B cell (primary cell): ENCODE measurements around the gene CD68. TPM values are rescaled to one million over a fixed set of nuclear protein-coding genes. Genes with fewer than 3 reads are reported as not detected.
A peak's percentile ranks its signal among the peaks of the same experiment; 100 is the strongest.

Experiments used
- ATAC-seq: fragments of 200-7000 bp; cut with Tn5 transposase; one replicate; pipeline ENCODE4 v1.10.0; 2021; ENCODE audit warnings: low read depth, mild to moderate bottlenecking, moderate number of reproducible peaks, moderate library complexity
- CTCF ChIA-PET: fragments of 350-600 bp; sonication (Branson Sonifier 250); formaldehyde crosslinking; loops from one replicate; lab custom pipeline; 2021; ENCODE audit warnings: antibody characterized with exemption, inconsistent platforms; lab: Charles Lee
- POLR2A ChIA-PET: fragments of 350-600 bp; sonication (Branson Sonifier 250); formaldehyde crosslinking; loops from one replicate; lab custom pipeline; 2021; ENCODE audit warnings: antibody characterized with exemption; lab: Charles Lee
- DNase-seq: peaks from one replicate; pipeline ENCODE4 v3.0.0; 2013
- H2AFZ ChIP-seq: 2 replicates; pipeline ENCODE4 v1.6.1; 2012; ENCODE audit warnings: mild to moderate bottlenecking, low read depth, low read length; ENCODE audit not compliant: insufficient read depth, poor library complexity, severe bottlenecking
- H3K27ac ChIP-seq, 2 donors: 1 replicate in 1 of 2; 2 replicates in 1 of 2; pipeline ENCODE4 v1.5.1; 2012 to 2013; ENCODE audit warnings: low read length in 2 of 2, mild to moderate bottlenecking in 2 of 2, moderate library complexity in 1 of 2
- H3K27me3 ChIP-seq, 4 experiments: fragments of 200-600 bp in 1 of 4; sonication (generic) in 1 of 4; replicated peaks in 1 of 4; 1 replicate in 2 of 4; 2 replicates in 2 of 4; pipeline versions ENCODE4 v1.6.1 to v1.7.0; 2013 to 2016; ENCODE audit warnings: low read length in 3 of 4, mild to moderate bottlenecking in 2 of 4, mixed read lengths in 1 of 4, moderate library complexity in 1 of 4; ENCODE audit not compliant: insufficient read depth in 4 of 4, control insufficient read depth in 3 of 4; ENCODE audit errors: control extremely low read depth in 1 of 4
- H3K36me3 ChIP-seq, 2 experiments: replicated peaks in 1 of 2; 1 replicate in 1 of 2; 2 replicates in 1 of 2; pipeline versions ENCODE4 v1.6.1 to v1.7.1; 2013; ENCODE audit warnings: low read length in 1 of 2; ENCODE audit not compliant: insufficient read depth in 2 of 2, control insufficient read depth in 1 of 2; ENCODE audit errors: control extremely low read depth in 1 of 2, extremely low read depth in 1 of 2
- H3K4me1 ChIP-seq, 2 donors: fragments of 200-600 bp in 1 of 2; sonication (generic) in 1 of 2; 1 replicate in 1 of 2; 2 replicates in 1 of 2; pipeline versions ENCODE4 v1.5.1 to v1.6.1; 2013 to 2017; ENCODE audit warnings: low read length in 2 of 2; ENCODE audit not compliant: control insufficient read depth in 2 of 2, insufficient read depth in 2 of 2
- H3K4me2 ChIP-seq: replicated peaks from 2 replicates; pipeline ENCODE3; 2012; ENCODE audit warnings: mild to moderate bottlenecking, low read depth, low read length; ENCODE audit not compliant: poor library complexity, severe bottlenecking
- H3K4me3 ChIP-seq, 5 experiments: fragments of 200-600 bp in 1 of 5; sonication (generic) in 1 of 5; 1 replicate in 3 of 5; 2 replicates in 2 of 5; pipeline versions ENCODE4 v1.5.1 to v1.7.0; 2011 to 2016; ENCODE audit warnings: low read length in 4 of 5, mild to moderate bottlenecking in 4 of 5, low read depth in 2 of 5, control low read depth in 1 of 5, moderate library complexity in 1 of 5; ENCODE audit not compliant: insufficient read depth in 1 of 5; ENCODE audit errors: control extremely low read depth in 1 of 5, extremely low read depth in 1 of 5
- H3K79me2 ChIP-seq: fragments of 200-600 bp; sonication (generic); one replicate; pipeline ENCODE4 v1.6.0; 2016; ENCODE audit warnings: low read length; ENCODE audit not compliant: control insufficient read depth, insufficient read depth
- H3K9ac ChIP-seq: fragments of 200-600 bp; sonication (generic); 2 replicates; pipeline ENCODE4 v1.6.1; 2017; ENCODE audit warnings: mild to moderate bottlenecking, low read length, moderate library complexity
- H3K9me3 ChIP-seq, 3 donors: one replicate each; pipeline versions ENCODE4 v1.6.1 to v1.7.1; 2013; ENCODE audit warnings: low read length in 2 of 3; ENCODE audit not compliant: control insufficient read depth in 2 of 3, insufficient read depth in 1 of 3; ENCODE audit errors: control extremely low read depth in 1 of 3
- H4K20me1 ChIP-seq: 2 replicates; pipeline ENCODE4 v1.6.0; 2012; ENCODE audit warnings: mild to moderate bottlenecking, low read length; ENCODE audit not compliant: insufficient read depth, control insufficient read depth, poor library complexity, severe bottlenecking
- H3K27ac Mint-ChIP-seq: one replicate; pipeline ENCODE4 v1.8.0; 2021; ENCODE audit warnings: mixed read lengths
- H3K27me3 Mint-ChIP-seq: one replicate; pipeline ENCODE4 v1.8.0; 2021; ENCODE audit warnings: mixed read lengths
- H3K4me1 Mint-ChIP-seq: one replicate; pipeline ENCODE4 v1.8.0; 2021; ENCODE audit warnings: mixed read lengths
- H3K4me3 Mint-ChIP-seq: one replicate; pipeline ENCODE4 v1.8.0; 2021; ENCODE audit warnings: mixed read lengths
- H3K9me3 Mint-ChIP-seq: one replicate; pipeline ENCODE4 v1.8.0; 2022; ENCODE audit warnings: mixed read lengths; ENCODE audit not compliant: insufficient read depth
- CTCF ChIP-seq: fragments of 200-600 bp; IDR thresholded peaks from one replicate; pipeline ENCODE4 v1.8.0; 2022; ENCODE audit warnings: antibody characterized with exemption, mild to moderate bottlenecking
- EZH2 ChIP-seq: IDR thresholded peaks from 2 replicates; pipeline ENCODE4 v1.6.1; 2012; ENCODE audit warnings: borderline replicate concordance, low read depth, mild to moderate bottlenecking, moderate library complexity, low read length; ENCODE audit not compliant: insufficient read depth, poor library complexity, severe bottlenecking
- WGBS: methylation state at CpG from one replicate; pipeline ENCODE4 v1.1.5; 2013; ENCODE audit warnings: missing lambda C conversion rate; ENCODE audit not compliant: insufficient coverage; 5-methylcytosine and 5-hydroxymethylcytosine counted together
- intact Hi-C: fragments of 100-400 bp; cut with micrococcal nuclease; formaldehyde crosslinking; loops from one replicate; pipeline ENCODE4 v1.10.0; 2022
- polyA plus RNA-seq: library from polyadenylated mRNA; depleted of rRNA; stranded (reverse); fragments of >200 nt; gene quantifications from 2 replicates; pipeline ENCODE4 v1.2.3, GENCODE V29; 2012
- total RNA-seq, 2 donors: library from RNA; stranded (reverse); fragments of 120-200 nt in 1 of 2; gene quantifications; 1 replicate in 1 of 2; 2 replicates in 1 of 2; pipeline versions ENCODE4 v1.2.3 to v1.2.4, GENCODE V29; 2013 to 2022

The CD68 gene
- total and polyA plus RNA-seq, 2 donors (not counting 1 experiment from before 2014, with no cell fraction given): 3.9 to 12.9 TPM

GRCh38 chr17:7582396-7583252, 3.2 kb downstream of the CD68 start:
- H3K9me3 ChIP-seq: no peaks in the 10 kb centered on the region
- POLR2A ChIA-PET: interaction anchor here (0.6 to 2.4 kb wide), 8 partner anchors 8 to 274 kb away, joined by 3 to 25 read pairs (median 6); partner anchors contain the start of genes SAT2, TP53 and WRAP53
- H3K27me3 ChIP-seq: no peaks in the 10 kb centered on the region
- H3K4me3 Mint-ChIP-seq: peak overlapping the region; percentile 100
- peak overlapping the region; percentile 86 for H2AFZ ChIP-seq
- no peak for TF ChIP-seq EZH2
- TF ChIP-seq CTCF: no peak
- peak overlapping the region in 4 of 5 experiments; percentile 77 to 90 (median 82) for H3K4me3 ChIP-seq
- 85% methylated on average over 35 of the region's 36 CpGs for WGBS
- intact Hi-C loops: loop anchor here (1.0 to 10.0 kb wide), 3 partner anchors 10 to 538 kb away; partner anchors contain the start of genes SENP3 and SLC16A11
- peaks cover 48% of the 10 kb centered on the region for H3K79me2 ChIP-seq
- peaks cover 48 to 72% of the 10 kb centered on the region in 2 donors for H3K4me1 ChIP-seq
- no peaks in the 10 kb centered on the region for H3K27me3 Mint-ChIP-seq
- peaks cover 13% of the 10 kb centered on the region for H4K20me1 ChIP-seq
- peak overlapping the region; percentile 100 for H3K27ac Mint-ChIP-seq
- no peaks in the 10 kb centered on the region for H3K9me3 Mint-ChIP-seq
- DNase-seq: peak; percentile 18
- peaks cover 65% of the 10 kb centered on the region for H3K4me1 Mint-ChIP-seq
- CTCF ChIA-PET: interaction anchor here (1.2 to 4.5 kb wide), 4 partner anchors 9 to 104 kb away, joined by 3 to 50 read pairs (median 23); partner anchors contain the start of genes SENP3, TNFSF13, TP53 and WRAP53
- peaks cover 4 to 32% of the 10 kb centered on the region in 2 experiments for H3K36me3 ChIP-seq
- ATAC-seq: no peak
- peak overlapping the region; percentile 85 for H3K9ac ChIP-seq
- H3K4me2 ChIP-seq: peak overlapping the region; percentile 78
- H3K27ac ChIP-seq: peak overlapping the region in 1 of 2 donors; percentile 95
